ENCODE measurements around the gene ANAPC10.
"Not testable (repeated sequence)": the region's sequence is repeated elsewhere in the genome, so short reads cannot be mapped to it uniquely, and the experiment has no call there.

ANAPC10 gene, protein sequence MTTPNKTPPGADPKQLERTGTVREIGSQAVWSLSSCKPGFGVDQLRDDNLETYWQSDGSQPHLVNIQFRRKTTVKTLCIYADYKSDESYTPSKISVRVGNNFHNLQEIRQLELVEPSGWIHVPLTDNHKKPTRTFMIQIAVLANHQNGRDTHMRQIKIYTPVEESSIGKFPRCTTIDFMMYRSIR

GRCh38 chr4:145097821-145098674, at the start of gene ANAPC10, which contains the start of gene ABCE1:
TSS of gene ANAPC10 (minus strand) at chr4:145098196. CDS start at chr4:145096099, 2,097 bp downstream.
TSS of gene ABCE1 (plus strand) at chr4:145098311. CDS start at chr4:145104413, 6,102 bp downstream.
- peak; percentile 92 for DNase-seq

DNA sequence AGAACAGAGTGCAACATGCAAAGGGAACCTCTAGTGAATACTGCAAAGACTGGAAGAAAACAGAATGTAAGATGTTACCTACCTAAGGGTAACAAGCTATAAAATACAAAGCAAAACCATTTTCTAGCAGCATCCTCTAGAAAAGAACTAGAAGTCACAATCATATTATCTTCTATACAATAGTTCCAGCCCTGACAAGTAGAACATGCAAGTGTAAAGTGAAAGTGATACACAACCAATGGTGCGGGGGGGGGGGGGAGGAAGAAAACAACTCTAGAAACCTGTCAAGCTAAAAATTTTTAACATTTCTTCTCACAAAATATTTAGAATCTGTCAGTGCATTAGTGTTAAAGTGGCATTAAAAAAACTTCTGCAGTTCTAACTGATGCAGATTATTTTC, 38.2 kb upstream of the ANAPC10 start:
- not testable (repeated sequence) for DNase-seq

- DNase-seq = no peak
These were observed 34.6 kb upstream of the ANAPC10 start for GRCh38 chr4:145132511-145133098.

DNA sequence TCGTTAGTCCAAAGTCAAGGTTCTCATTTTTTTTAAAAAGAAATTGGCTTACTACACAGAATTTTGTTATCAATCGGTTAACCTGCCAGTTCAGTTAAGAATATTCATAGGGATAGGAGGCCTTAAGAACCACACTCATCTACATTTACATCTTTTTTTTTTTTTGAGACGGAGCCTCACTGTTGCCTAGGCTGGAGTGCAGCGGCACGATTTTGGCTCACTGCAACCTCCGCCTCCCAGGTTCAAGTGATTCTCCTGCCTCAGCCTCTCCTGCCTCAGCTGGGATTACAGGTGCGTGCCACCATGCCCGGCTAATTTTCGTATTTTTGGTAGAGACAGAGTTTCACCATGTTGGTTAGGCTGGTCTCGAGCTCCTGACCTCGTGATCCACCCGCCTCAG, 33.9 kb upstream of the ANAPC10 start:
- DNase-seq = no peak

- DNase-seq = no peak
These were observed 32.9 kb upstream of the ANAPC10 start for GRCh38 chr4:145130788-145131399.

GRCh38 chr4:145130130-145130529, 32.1 kb upstream of the ANAPC10 start:
- DNase-seq = no peak

- DNase-seq = no peak
These were observed 27.4 kb upstream of the ANAPC10 start for GRCh38 chr4:145125396-145125795.

- DNase-seq = no peak
These were observed 10.1 kb upstream of the ANAPC10 start for GRCh38 chr4:145108128-145108527.

GRCh38 chr4:145107126-145107525, 9.1 kb upstream of the ANAPC10 start:
- DNase-seq = no peak

DNA sequence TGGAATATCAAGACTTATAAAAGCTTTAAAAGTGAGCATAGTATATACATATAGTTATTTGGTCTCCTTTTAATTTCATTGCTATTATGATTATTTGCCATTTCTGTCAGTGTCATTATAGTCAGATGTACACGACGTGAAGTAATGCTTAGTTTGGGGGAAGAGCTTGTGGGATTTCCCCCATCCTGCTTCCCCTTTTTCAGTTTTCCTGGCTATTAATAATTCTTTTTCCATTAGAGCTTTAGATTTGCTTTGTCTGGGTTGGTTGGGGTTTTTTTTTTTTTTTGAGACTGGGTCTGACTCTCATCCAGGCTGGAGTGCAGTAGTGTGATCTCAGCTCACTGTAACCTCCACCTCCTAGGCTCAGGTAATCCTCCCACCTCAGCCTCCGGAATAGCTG, 5.5 kb upstream of the ANAPC10 start:
- no peak for DNase-seq

GRCh38 chr4:145102619-145103018, 4.6 kb upstream of the ANAPC10 start:
- DNase-seq = no peak

DNA sequence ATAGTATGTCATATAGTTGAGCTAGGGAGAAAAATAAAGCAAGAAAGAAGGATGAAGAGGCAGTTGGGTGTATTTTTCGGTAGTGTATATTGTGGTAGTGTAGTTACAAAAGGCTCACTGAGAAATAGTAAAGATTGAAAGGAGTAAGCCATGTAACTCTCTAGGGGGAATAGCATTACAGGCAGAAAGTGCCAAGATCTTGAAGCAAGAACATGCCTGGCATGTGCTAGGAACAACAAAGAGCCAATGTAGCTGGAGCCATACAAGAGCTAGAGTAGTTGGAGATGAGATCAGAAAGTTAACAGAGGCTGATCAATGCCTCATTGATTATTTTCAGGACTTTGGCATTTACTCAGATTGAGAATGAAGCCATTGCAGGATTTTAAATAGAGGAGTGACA, 3.1 kb upstream of the ANAPC10 start:
- no peak for DNase-seq

GRCh38 chr4:145099653-145100052, 1.7 kb upstream of the ANAPC10 start:
- DNase-seq = no peak

- no peak for DNase-seq
These were observed 660 bp upstream of the ANAPC10 start for GRCh38 chr4:145098675-145099037.

GRCh38 chr4:145097331-145097820, 620 bp downstream of the ANAPC10 start:
- DNase-seq = no peak

DNA sequence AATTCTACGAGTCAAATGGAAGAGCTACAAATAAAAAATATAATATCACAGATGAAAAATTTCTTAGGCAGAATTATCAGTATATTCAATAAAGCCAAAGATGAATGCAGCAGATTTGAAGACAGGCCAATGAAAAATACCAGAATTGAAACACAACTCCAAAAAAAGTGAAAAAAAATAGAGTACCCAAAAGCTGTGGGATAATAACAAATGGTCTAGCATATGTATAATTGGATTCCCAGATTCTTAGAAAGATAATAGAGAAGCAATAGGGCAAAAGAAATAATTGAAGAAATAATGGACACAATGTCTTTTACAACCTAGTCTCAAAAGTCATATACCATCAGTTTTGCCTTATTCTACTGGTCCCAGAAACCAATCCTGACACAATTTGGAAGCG, 4.4 kb downstream of the ANAPC10 start:
- no peak for DNase-seq

GRCh38 chr4:145090380-145090779, 7.6 kb downstream of the ANAPC10 start:
- DNase-seq = no peak

DNA sequence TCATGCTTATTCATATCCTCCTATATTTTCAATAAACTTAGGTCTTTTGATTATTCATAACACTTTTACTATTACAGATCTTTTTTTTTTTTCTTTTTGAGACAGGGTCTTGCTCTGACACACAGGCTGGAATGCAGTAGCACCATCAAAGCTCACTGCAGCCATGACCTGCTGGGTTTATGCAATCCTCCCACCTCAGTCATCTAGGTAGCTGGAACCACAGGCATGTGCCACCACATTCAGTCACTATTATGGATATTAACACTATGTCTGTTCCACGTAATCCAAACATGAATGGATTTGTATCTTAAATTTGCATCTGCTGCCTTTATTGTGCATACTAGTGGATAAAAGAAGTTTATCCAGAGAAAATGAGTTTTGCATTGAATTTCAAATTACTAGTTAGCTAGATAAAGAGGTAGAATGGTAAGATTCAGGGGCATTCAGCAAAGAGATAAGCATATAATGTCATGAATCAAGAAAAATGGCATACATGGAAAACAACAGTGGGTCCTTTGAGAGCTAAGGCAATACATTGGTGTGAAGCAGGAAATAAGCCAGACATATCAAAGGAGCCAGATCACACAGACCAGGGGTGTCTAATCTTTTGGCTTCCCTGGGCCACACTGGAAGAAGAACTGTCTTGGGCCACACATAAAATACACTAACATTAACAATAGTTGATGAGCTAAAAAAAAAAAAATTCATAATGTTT, 13.9 kb downstream of the ANAPC10 start:
- DNase-seq = no peak

GRCh38 chr4:145081756-145082155, 16.2 kb downstream of the ANAPC10 start:
- DNase-seq = no peak

GRCh38 chr4:145076469-145076855, 21.5 kb downstream of the ANAPC10 start:
- DNase-seq = no peak

DNA sequence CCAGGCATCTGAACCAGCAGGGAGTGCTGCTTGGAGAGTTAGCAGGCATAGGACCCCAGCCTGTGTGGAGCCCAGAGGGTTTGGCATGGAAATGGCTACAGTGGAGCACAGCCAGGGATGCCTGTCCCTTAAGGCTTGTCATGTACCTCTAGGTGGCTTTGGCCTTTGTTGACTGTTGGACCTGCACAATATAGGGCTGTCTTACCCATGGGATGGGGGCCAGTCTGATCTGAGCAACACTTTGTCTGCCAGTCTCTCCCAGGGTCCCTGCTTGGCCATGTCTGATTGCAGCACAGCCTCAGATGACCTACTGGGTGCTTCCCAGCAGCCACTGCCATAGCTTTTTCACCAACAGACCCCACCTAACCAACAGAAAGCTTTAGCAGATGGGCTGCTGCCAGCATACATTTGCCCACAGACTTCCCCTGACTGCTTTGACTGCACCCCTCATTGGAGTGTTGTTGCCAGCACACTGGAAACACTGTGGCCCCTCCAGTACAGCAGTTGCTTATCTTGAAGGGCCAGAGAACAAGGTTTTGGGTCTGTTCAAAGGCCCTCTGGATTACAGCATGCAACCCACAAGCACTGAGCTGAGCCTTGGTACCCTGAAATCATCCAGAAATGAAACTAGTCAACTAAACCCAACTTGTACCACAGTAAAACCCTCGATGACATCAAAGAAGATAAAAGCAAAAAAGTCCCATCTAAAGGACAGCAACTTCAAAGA, 22.1 kb downstream of the ANAPC10 start:
- DNase-seq = no peak

DNA sequence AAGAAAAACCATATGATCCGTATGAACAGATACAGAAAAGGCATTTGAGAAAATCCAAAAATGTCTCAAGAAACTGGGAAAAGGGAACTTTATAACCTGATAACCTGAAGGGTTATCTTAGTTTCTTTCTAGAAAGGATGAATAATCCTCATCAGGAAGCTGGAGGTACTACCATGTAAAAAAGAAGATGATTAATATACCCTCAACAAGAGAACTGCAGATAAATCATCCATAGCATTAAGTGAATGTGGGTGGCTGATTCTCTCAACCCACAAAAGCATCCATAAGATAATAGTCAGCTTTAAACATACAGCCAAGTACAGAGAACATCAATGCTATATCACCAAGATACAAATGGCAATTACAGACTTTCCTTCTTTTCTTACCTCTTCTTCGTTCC, 26.4 kb downstream of the ANAPC10 start:
- DNase-seq = no peak
